Pancreas (tissue), 10 donors: Measurements from ENCODE around the gene TRPM7. TPM values are rescaled to one million over a fixed set of nuclear protein-coding genes. Genes with fewer than 3 reads are reported as not detected.

Experiments
- ATAC-seq, 4 donors: fragments of 200-7000 bp; cut with Tn5 transposase; one replicate each; pipeline versions ENCODE4 v1.8.0 to v1.9.1; 2020; ENCODE audit warnings: mild to moderate bottlenecking in 4 of 4, moderate library complexity in 4 of 4
- DNase-seq, 6 donors: peaks; one replicate each; pipeline ENCODE4 v3.0.0-alpha.2; 2020
- FAIRE-seq: peaks from 2 replicates; lab custom pipeline; 2012; peaks lifted over from hg19 to GRCh38; lab: Jason Lieb, UNC
- H3K27ac ChIP-seq, 4 donors: fragments of 200-600 bp; sonication (generic); 1 replicate in 3 of 4; 2 replicates in 1 of 4; pipeline versions ENCODE4 v1.5.0 to v1.8.0; 2020
- H3K27me3 ChIP-seq, 4 donors: fragments of 200-600 bp; one replicate each; pipeline ENCODE4 v1.8.0; 2021
- H3K36me3 ChIP-seq, 3 donors: fragments of 200-600 bp; sonication (generic) in 1 of 3; one replicate each; pipeline versions ENCODE4 v1.5.0 to v1.8.0; 2020 to 2021
- H3K4me1 ChIP-seq, 3 donors: fragments of 200-600 bp; one replicate each; pipeline ENCODE4 v1.8.0; 2021
- H3K4me3 ChIP-seq, 4 donors: fragments of 200-600 bp; sonication (generic) in 2 of 4; one replicate each; pipeline versions ENCODE4 v1.5.0 to v1.8.0; 2020 to 2021
- H3K9me3 ChIP-seq, 4 donors: fragments of 200-600 bp; one replicate each; pipeline ENCODE4 v1.8.0; 2021
- WGBS, 2 donors: extraction: QIAGEN DNeasy Blood & Tissue Kit; methylation state at CpG; one replicate each; pipeline ENCODE4 v1.1.7; 2013; 5-methylcytosine and 5-hydroxymethylcytosine counted together
- intact Hi-C, 3 donors: fragments of 100-400 bp; cut with DNase I; formaldehyde crosslinking; loops; one replicate each; pipeline versions ENCODE4 v1.11.1 to v1.14.2; 2022
- polyA plus RNA-seq, 2 donors: library from polyadenylated mRNA; stranded (reverse); fragments of 200-250 nt; gene quantifications; one replicate each; pipeline ENCODE4 v1.2.3, GENCODE V29; 2013
- total RNA-seq, 6 donors: library from RNA; stranded (reverse); fragmentation: NEBNext Ultra II Directional in 4 of 6; extraction: Animal tissue kit (Norgen Biotek cat#: 25700) in 4 of 6; gene quantifications; one replicate each; pipeline versions ENCODE4 v1.2.1 to v1.2.4, GENCODE V29; 2021 to 2023
- TF ChIP-seq, protein P1 (sequence below), 4 donors: fragments of 200-600 bp; sonication (generic) in 3 of 4; IDR thresholded peaks; one replicate each; pipeline versions ENCODE4 v1.5.0 to v1.8.0; 2021; ENCODE audit warnings: antibody characterized with exemption in 4 of 4
- donor health status: healthy with polysubstance abuse.
- donor health status: DM: no; HTN: no; CAD: no; lungs with moderate emphysema.
- donor health status: DM: no; HTN: no; CAD: no.
- donor health status: control.
- donor health status: control.
- donor health status: Bipolar disorder and iron deficiency.
- donor health status: DM: yes; HTN: yes; CAD: no.
- donor health status: DM: no; HTN: no; CAD: no.
- donor health status: DM: no; HTN: no; CAD: no.
- donor health status: DM: yes; HTN: yes; CAD: no.

TRPM7 gene
- total and polyA plus RNA-seq, 8 donors = 4.6 to 20.7 (median 13.9) TPM

DNA sequence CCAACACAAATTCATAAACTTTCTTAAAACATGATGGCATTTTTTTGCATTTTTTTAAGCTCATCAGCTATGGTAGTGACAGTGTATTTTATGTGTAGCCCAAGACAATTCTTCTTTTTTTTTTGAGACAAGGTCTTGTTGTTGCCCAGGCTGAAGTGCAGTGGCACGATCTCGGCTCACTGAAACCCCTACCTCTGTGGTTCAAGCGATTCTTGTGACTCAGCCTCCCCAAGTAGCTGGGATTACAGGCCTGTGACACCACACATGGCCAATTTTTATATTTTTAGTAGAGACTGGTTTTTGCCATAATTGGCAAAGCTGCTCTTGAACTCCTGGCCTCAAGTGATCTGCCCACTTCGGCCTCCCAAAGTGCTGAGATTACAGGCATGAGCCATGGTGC lies 122.8 kb downstream of the TRPM7 start:
- Histone ChIP-seq H3K36me3 (peaks cover 0 to 17% (median 0%) of the 10 kb centered on the region in 3 donors), H3K9me3 (no peaks in the 10 kb centered on the region), H3K27me3 (no peaks in the 10 kb centered on the region), H3K27ac (no peak overlapping the region), H3K4me1 (peaks cover 0 to 7% (median 0%) of the 10 kb centered on the region in 3 donors), H3K4me3 (no peak overlapping the region)
- WGBS, 2 donors = 97 to 99% methylated on average over 4 of the region's 4 CpGs
- ATAC-seq (no peak), FAIRE-seq (no peak), DNase-seq (no peak)
- intact Hi-C loops = no loop called here
- TF ChIP-seq, protein P1, sequence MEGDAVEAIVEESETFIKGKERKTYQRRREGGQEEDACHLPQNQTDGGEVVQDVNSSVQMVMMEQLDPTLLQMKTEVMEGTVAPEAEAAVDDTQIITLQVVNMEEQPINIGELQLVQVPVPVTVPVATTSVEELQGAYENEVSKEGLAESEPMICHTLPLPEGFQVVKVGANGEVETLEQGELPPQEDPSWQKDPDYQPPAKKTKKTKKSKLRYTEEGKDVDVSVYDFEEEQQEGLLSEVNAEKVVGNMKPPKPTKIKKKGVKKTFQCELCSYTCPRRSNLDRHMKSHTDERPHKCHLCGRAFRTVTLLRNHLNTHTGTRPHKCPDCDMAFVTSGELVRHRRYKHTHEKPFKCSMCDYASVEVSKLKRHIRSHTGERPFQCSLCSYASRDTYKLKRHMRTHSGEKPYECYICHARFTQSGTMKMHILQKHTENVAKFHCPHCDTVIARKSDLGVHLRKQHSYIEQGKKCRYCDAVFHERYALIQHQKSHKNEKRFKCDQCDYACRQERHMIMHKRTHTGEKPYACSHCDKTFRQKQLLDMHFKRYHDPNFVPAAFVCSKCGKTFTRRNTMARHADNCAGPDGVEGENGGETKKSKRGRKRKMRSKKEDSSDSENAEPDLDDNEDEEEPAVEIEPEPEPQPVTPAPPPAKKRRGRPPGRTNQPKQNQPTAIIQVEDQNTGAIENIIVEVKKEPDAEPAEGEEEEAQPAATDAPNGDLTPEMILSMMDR (IDR thresholded peaks at IDR 0.05) = no peak

DNA sequence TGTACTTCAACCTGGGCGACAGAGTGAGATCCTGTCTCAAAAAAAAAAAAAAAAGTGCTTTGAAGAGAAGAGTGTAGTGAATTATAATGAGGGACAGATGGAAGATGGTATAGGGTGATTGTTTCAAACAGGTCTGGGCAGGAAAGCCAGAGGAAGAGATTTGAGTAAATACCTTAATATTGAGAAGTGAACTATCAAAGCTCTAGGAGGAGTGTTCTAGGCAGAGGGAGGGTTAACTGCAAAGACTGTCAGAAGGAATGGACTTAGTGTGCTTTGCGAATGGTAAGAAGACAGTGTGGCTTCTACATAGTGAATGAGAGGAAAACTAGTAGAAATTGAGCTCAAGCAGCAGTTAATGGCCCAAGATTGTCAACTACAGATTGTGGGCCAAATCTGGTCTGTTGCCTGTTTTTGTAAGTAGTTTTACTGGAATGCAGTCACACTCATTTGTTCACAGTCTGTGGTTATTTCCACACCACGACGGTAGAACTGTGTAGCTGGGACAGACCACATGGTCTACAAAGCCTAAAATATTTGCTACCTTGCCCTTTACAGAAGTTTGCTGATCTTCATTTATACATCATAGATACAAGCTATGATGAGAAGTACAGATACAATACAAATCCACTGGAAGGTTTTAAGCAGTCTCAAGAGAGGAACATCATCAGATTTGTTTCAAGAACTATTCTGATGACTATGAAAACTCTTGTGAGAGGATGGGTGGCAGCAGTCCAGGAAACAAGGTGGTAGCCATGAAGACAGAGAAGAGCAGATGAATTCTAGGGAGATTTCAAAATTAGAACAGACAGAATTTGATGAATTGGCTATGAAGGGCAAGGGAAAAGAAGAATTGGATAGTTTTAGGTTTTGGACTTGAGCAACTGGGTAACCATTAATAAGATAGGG lies 123.6 kb downstream of the TRPM7 start:
- Histone ChIP-seq H3K36me3 (peaks cover 0 to 10% (median 0%) of the 10 kb centered on the region in 3 donors), H3K27ac (no peak overlapping the region), H3K4me3 (no peak overlapping the region), H3K9me3 (no peaks in the 10 kb centered on the region), H3K27me3 (no peaks in the 10 kb centered on the region), H3K4me1 (peaks cover 0 to 7% (median 0%) of the 10 kb centered on the region in 3 donors)
- FAIRE-seq = no peak
- intact Hi-C loops = no loop called here
- TF ChIP-seq, protein P1 (IDR thresholded peaks at IDR 0.05) = no peak
- 86 to 87% methylated on average over 4 of the region's 4 CpGs for WGBS, 2 donors
- no peak for ATAC-seq
- DNase-seq = no peak

GRCh38 chr15:50558012-50558411 lies 128.6 kb downstream of the TRPM7 start:
- Histone ChIP-seq H3K4me3 (no peak overlapping the region), H3K27me3 (no peaks in the 10 kb centered on the region), H3K9me3 (no peaks in the 10 kb centered on the region), H3K36me3 (peaks cover 0 to 10% (median 0%) of the 10 kb centered on the region in 3 donors), H3K27ac (no peak overlapping the region), H3K4me1 (peaks cover 0 to 7% (median 0%) of the 10 kb centered on the region in 3 donors)
- intact Hi-C loops = no loop called here
- no peak for FAIRE-seq
- WGBS, 2 donors = 96 to 98% methylated on average over 2 of the region's 2 CpGs
- TF ChIP-seq, protein P1 (IDR thresholded peaks at IDR 0.05) = no peak
- no peak for DNase-seq
- ATAC-seq = no peak

- peaks cover 0 to 10% (median 0%) of the 10 kb centered on the region in 3 donors for H3K36me3 ChIP-seq
- no peaks in the 10 kb centered on the region for H3K27me3 ChIP-seq
- FAIRE-seq (no peak), ATAC-seq (no peak), DNase-seq (no peak)
- peaks cover 0 to 7% (median 0%) of the 10 kb centered on the region in 3 donors for H3K4me1 ChIP-seq
- H3K9me3 ChIP-seq = no peaks in the 10 kb centered on the region
- intact Hi-C loops = no loop called here
- no peak overlapping the region for H3K27ac ChIP-seq
- WGBS, 2 donors = 100% methylated on average over 2 of the region's 2 CpGs
- H3K4me3 ChIP-seq = no peak overlapping the region
- TF ChIP-seq, protein P1 (IDR thresholded peaks at IDR 0.05) = no peak
Measured at GRCh38 chr15:50556642-50557371, 129.8 kb downstream of the TRPM7 start.
